Measurements from ENCODE around the gene ARHGEF9.

- TF ChIP-seq CTCF (IDR thresholded peaks at IDR 0.05) (no peak), POLR2A (IDR thresholded peaks at IDR 0.05) (no peak)
These were observed 33.5 kb downstream of the ARHGEF9 start for GRCh38 chrX:63751481-63751880.

All from uterus (tissue), 2 donors.